ENCODE measurements around the gene ZNF436. TPM values are rescaled to one million over a fixed set of nuclear protein-coding genes. Genes with fewer than 3 reads are reported as not detected.

The ZNF436 gene
- polyA plus RNA-seq, 1 of the 3 experiments (the other 2 are of a cell fraction) = 5.0 TPM

GRCh38 chr1:23341931-23342692 is 27.5 kb downstream of the ZNF436 start:
- H3K27ac ChIP-seq (ENCODE audit: low read depth in 2 of 2, low read length in 1 of 2) = peak overlapping the region; percentile 25 to 98
- peaks cover 62% of the 10 kb centered on the region for H4K20me1 ChIP-seq (ENCODE audit: insufficient read depth)
- H3K79me2 ChIP-seq (ENCODE audit: insufficient read depth) = peaks cover 72% of the 10 kb centered on the region
- no peak for DNase-seq
- TF ChIP-seq FOSL2 (IDR thresholded peaks at IDR 0.05; ENCODE audit: borderline replicate concordance, low read depth) (no peak), RCOR1 (IDR thresholded peaks at IDR 0.05; ENCODE audit: low read length) (no peak), MXI1 (IDR thresholded peaks at IDR 0.05; ENCODE audit: low read depth, low read length) (no peak), GATA2 (CRISPR knock-in tag; IDR thresholded peaks at IDR 0.05) (no peak), JUND (IDR thresholded peaks at IDR 0.05) (no peak), MEF2A (IDR thresholded peaks at IDR 0.05; ENCODE audit: borderline replicate concordance, low read depth) (no peak), RFX5 (IDR thresholded peaks at IDR 0.05; ENCODE audit: low read length) (no peak), PBX3 (IDR thresholded peaks at IDR 0.05) (no peak), MAX (IDR thresholded peaks at IDR 0.05; ENCODE audit: low read depth) (no peak), USF1 (IDR thresholded peaks at IDR 0.05; ENCODE audit: borderline replicate concordance, low read depth) (no peak), TAF1 (IDR thresholded peaks at IDR 0.05; ENCODE audit: borderline replicate concordance, low read depth, low read length) (no peak), EP300 (IDR thresholded peaks at IDR 0.05; ENCODE audit: borderline replicate concordance in 1 of 2, low read depth in 1 of 2, low read length in 1 of 2) (no peak), REST (IDR thresholded peaks at IDR 0.05; ENCODE audit: low read depth, low read length) (no peak), FOXM1 (IDR thresholded peaks at IDR 0.05; ENCODE audit: low read depth) (no peak), NFIC (IDR thresholded peaks at IDR 0.05; ENCODE audit: borderline replicate concordance) (no peak), NRF1 (IDR thresholded peaks at IDR 0.05; ENCODE audit: low read depth, low read length) (no peak)
- ChIA-PET POLR2A (no interaction called here), CTCF (interaction anchor here (0.9 to 5.1 kb wide), 3 partner anchors 12 to 62 kb away, joined by 3 to 25 read pairs (median 13); no protein-coding TSS in a partner anchor)
- H3K4me2 ChIP-seq = peak overlapping the region; percentile 82
- H3F3A ChIP-seq (replicated peaks; ENCODE audit: insufficient read depth) = peaks cover 46% of the 10 kb centered on the region
- peak overlapping the region; percentile 73 to 95 for H3K4me3 ChIP-seq (ENCODE audit: low read depth in 2 of 2, low read length in 1 of 2)
- H3K36me3 ChIP-seq (replicated peaks in 1 of 2; ENCODE audit: control insufficient read depth in 1 of 2, insufficient read depth in 2 of 2, low read length in 1 of 2) = peaks cover 26 to 42% of the 10 kb centered on the region in 2 experiments
- no peaks in the 10 kb centered on the region for H3K27me3 ChIP-seq (ENCODE audit: insufficient read depth)
- 6% methylated on average over 10 of the region's 10 CpGs for WGBS (ENCODE audit: low lambda C conversion rate)
- no peaks in the 10 kb centered on the region for H3K9me2 ChIP-seq
- H2AFZ ChIP-seq (ENCODE audit: low read depth) = no peak overlapping the region
- peak overlapping the region; percentile 98 for H3K9ac ChIP-seq
- no peaks in the 10 kb centered on the region for H3K9me3 ChIP-seq
- peaks cover 5 to 18% of the 10 kb centered on the region in 2 experiments; a peak in 3 of 4 replicates for H3K4me1 ChIP-seq (ENCODE audit: control insufficient read depth in 1 of 2, insufficient read depth in 2 of 2, low read depth in 1 of 2, low read length in 1 of 2)

Data from SK-N-SH (cell line).